IPS-NIHi7 (cell line): ENCODE results near the gene DOCK9.

Source experiments
- DNase-seq: peaks from one replicate; pipeline ENCODE4 v3.0.0; 2012; ENCODE audit warnings: mixed read lengths; ENCODE audit errors: extremely low spot score

DOCK9 gene

GRCh38 chr13:98975822-98976261 lies 2.0 kb downstream of the DOCK9 start:
- DNase-seq, result peak; percentile 36

GRCh38 chr13:98974053-98974452 lies 3.8 kb downstream of the DOCK9 start:
- no peak for DNase-seq

- DNase-seq, result peak; percentile 38
These were observed 5.2 kb downstream of the DOCK9 start for GRCh38 chr13:98972627-98973026.

GRCh38 chr13:98972059-98972458 lies 5.8 kb downstream of the DOCK9 start:
- DNase-seq, result no peak

- DNase-seq, result no peak
These were observed 7.5 kb downstream of the DOCK9 start for GRCh38 chr13:98970330-98970729.

- DNase-seq, result no peak
These were observed 10.4 kb downstream of the DOCK9 start for GRCh38 chr13:98967491-98967890.

GRCh38 chr13:98966019-98966418 lies 11.8 kb downstream of the DOCK9 start:
- DNase-seq, result no peak

GRCh38 chr13:98965325-98965724 lies 12.5 kb downstream of the DOCK9 start:
- DNase-seq, result no peak

GRCh38 chr13:98963917-98964316 lies 13.9 kb downstream of the DOCK9 start:
- no peak for DNase-seq

- DNase-seq, result no peak
These were observed 14.8 kb downstream of the DOCK9 start for GRCh38 chr13:98962901-98963590.

- no peak for DNase-seq
These were observed 16.3 kb downstream of the DOCK9 start for GRCh38 chr13:98961503-98962105.

GRCh38 chr13:98960606-98961502 lies 17.0 kb downstream of the DOCK9 start:
- DNase-seq, result no peak

- no peak for DNase-seq
These were observed 17.9 kb downstream of the DOCK9 start for GRCh38 chr13:98959786-98960605.

GRCh38 chr13:98959291-98959690 lies 18.6 kb downstream of the DOCK9 start:
- DNase-seq, result no peak

- DNase-seq, result no peak
These were observed 19.4 kb downstream of the DOCK9 start for GRCh38 chr13:98958443-98958794.

GRCh38 chr13:98957731-98958442 lies 20.0 kb downstream of the DOCK9 start:
- DNase-seq, result no peak

GRCh38 chr13:98955336-98955735 lies 22.5 kb downstream of the DOCK9 start:
- DNase-seq, result no peak

- peak; percentile 49 for DNase-seq
These were observed 23.6 kb downstream of the DOCK9 start for GRCh38 chr13:98954313-98954712.

- no peak for DNase-seq
These were observed 26.6 kb downstream of the DOCK9 start for GRCh38 chr13:98951266-98951665.

- DNase-seq, result no peak
These were observed 27.2 kb downstream of the DOCK9 start for GRCh38 chr13:98950705-98951104.

GRCh38 chr13:98947925-98948324 lies 29.9 kb downstream of the DOCK9 start:
- DNase-seq, result no peak
